Esophagus muscularis mucosa (tissue), 3 donors: ENCODE measurements around the gene MYOZ1.
"Not testable (repeated sequence)": the region's sequence is repeated elsewhere in the genome, so short reads cannot be mapped to it uniquely, and the experiment has no call there.

ENCODE experiments used
- CTCF ChIP-seq, 3 experiments: fragments of 200-600 bp in 2 of 3; fragments of 450-650 bp in 1 of 3; sonication (generic) in 2 of 3; IDR thresholded peaks; one replicate each; pipeline ENCODE4 v1.5.1; 2017 to 2019; ENCODE audit warnings: antibody characterized with exemption in 3 of 3, mild to moderate bottlenecking in 2 of 3, moderate library complexity in 1 of 3
- POLR2A ChIP-seq: fragments of 450-650 bp; IDR thresholded peaks from one replicate; pipeline ENCODE4 v1.6.1; 2017; ENCODE audit warnings: antibody characterized with exemption, moderate library complexity, mild to moderate bottlenecking, low read depth

GRCh38 chr10:73662705-73663104 is 21.4 kb upstream of the MYOZ1 start:
- not testable (repeated sequence) for TF ChIP-seq POLR2A; CTCF (IDR thresholded peaks at IDR 0.05)
